GM23338 (cell line): ENCODE results near the gene UBE2V1. TPM values are rescaled to one million over a fixed set of nuclear protein-coding genes. Genes with fewer than 3 reads are reported as not detected.

Experiments used
- ATAC-seq: fragments of 200-7000 bp; cut with Tn5 transposase; 3 replicates; pipeline ENCODE4 v1.9.1; 2020
- DNase-seq: peaks from one replicate; pipeline ENCODE4 v3.0.0-alpha.2; 2015; ENCODE audit warnings: low spot score
- H2AFZ ChIP-seq: fragments of 200-600 bp; sonication (generic); 2 replicates; pipeline ENCODE4 v1.8.0; 2016; ENCODE audit warnings: antibody characterized with exemption, mild to moderate bottlenecking, moderate library complexity
- H3F3A ChIP-seq: fragments of 200-600 bp; sonication (generic); replicated peaks from 2 replicates; pipeline ENCODE4 v1.8.0; 2017; ENCODE audit warnings: antibody characterized with exemption, mixed run types, low read depth
- H3K27ac ChIP-seq: fragments of 200-600 bp; sonication (generic); 2 replicates; pipeline ENCODE4 v1.6.1; 2016; ENCODE audit warnings: low read depth
- H3K27me3 ChIP-seq: fragments of 200-600 bp; sonication (generic); 2 replicates; pipeline ENCODE4 v1.8.0; 2016; ENCODE audit warnings: mild to moderate bottlenecking, mixed run types, moderate library complexity; ENCODE audit not compliant: insufficient read depth
- H3K36me3 ChIP-seq: fragments of 200-600 bp; sonication (generic); 2 replicates; pipeline ENCODE4 v1.8.0; 2016; ENCODE audit warnings: mild to moderate bottlenecking; ENCODE audit not compliant: insufficient read depth
- H3K4me1 ChIP-seq: fragments of 200-600 bp; sonication (generic); 2 replicates; pipeline ENCODE4 v1.8.0; 2016; ENCODE audit warnings: mild to moderate bottlenecking, moderate library complexity; ENCODE audit not compliant: insufficient read depth
- H3K4me2 ChIP-seq: fragments of 200-600 bp; sonication (generic); 2 replicates; pipeline ENCODE4 v1.7.1; 2017; ENCODE audit warnings: mixed run types
- H3K4me3 ChIP-seq: fragments of 200-600 bp; sonication (generic); 2 replicates; pipeline ENCODE4 v1.6.1; 2016; ENCODE audit warnings: mixed run types
- H3K79me2 ChIP-seq: fragments of 200-600 bp; sonication (generic); replicated peaks from 2 replicates; pipeline ENCODE4 v1.8.0; 2017; ENCODE audit warnings: mild to moderate bottlenecking; ENCODE audit not compliant: insufficient read depth
- H3K9me2 ChIP-seq: fragments of 200-600 bp; sonication (generic); 2 replicates; pipeline ENCODE4 v1.8.0; 2017; ENCODE audit not compliant: insufficient read depth
- H4K20me1 ChIP-seq: fragments of 200-600 bp; sonication (generic); replicated peaks from 2 replicates; pipeline ENCODE4 v1.8.0; 2017; ENCODE audit warnings: mild to moderate bottlenecking; ENCODE audit not compliant: insufficient read depth
- H3K27ac Mint-ChIP-seq: 2 replicates; pipeline ENCODE4 v1.8.0; 2020; ENCODE audit warnings: inconsistent platforms, mild to moderate bottlenecking, moderate library complexity, mixed read lengths
- H3K27me3 Mint-ChIP-seq: 3 replicates; pipeline ENCODE4 v1.8.0; 2022; ENCODE audit warnings: low read depth, mild to moderate bottlenecking, moderate library complexity, mixed read lengths, inconsistent platforms; ENCODE audit not compliant: insufficient read depth, poor library complexity
- H3K36me3 Mint-ChIP-seq: 3 replicates; pipeline ENCODE4 v1.8.0; 2021; ENCODE audit warnings: low read depth, mild to moderate bottlenecking, inconsistent platforms, moderate library complexity, mixed read lengths
- H3K4me1 Mint-ChIP-seq: 3 replicates; pipeline ENCODE4 v1.8.0; 2020; ENCODE audit warnings: mild to moderate bottlenecking, inconsistent platforms, mixed read lengths
- H3K4me3 Mint-ChIP-seq: 3 replicates; pipeline ENCODE4 v1.8.0; 2021; ENCODE audit warnings: moderate library complexity, mild to moderate bottlenecking, inconsistent platforms, mixed read lengths
- H3K9me3 Mint-ChIP-seq: 3 replicates; pipeline ENCODE4 v1.8.0; 2020; ENCODE audit warnings: moderate library complexity, mild to moderate bottlenecking, inconsistent platforms, mixed read lengths
- CREB1 ChIP-seq: fragments of 250-450 bp; sonication (Bioruptor Pico); IDR thresholded peaks from 2 replicates; pipeline ENCODE4 v1.5.0; 2020; ENCODE audit warnings: low read depth, mild to moderate bottlenecking, moderate library complexity
- CTCF ChIP-seq, 2 experiments: fragments of 200-600 bp in 1 of 2; sonication (generic) in 1 of 2; conservative IDR thresholded peaks; 2 replicates each; pipeline versions ENCODE4 v1.5.1 to v1.6.1; 2016 to 2017; ENCODE audit warnings: antibody characterized with exemption in 2 of 2, low read depth in 2 of 2, mild to moderate bottlenecking in 2 of 2, moderate library complexity in 1 of 2
- ETS1 ChIP-seq: IDR thresholded peaks from 2 replicates; pipeline ENCODE4 v1.6.1; 2016; ENCODE audit warnings: antibody characterized with exemption
- EZH2 ChIP-seq: fragments of 200-600 bp; sonication (generic); IDR thresholded peaks from one replicate; pipeline ENCODE4 v1.8.0; 2017; ENCODE audit warnings: antibody characterized with exemption, mild to moderate bottlenecking, low read depth; ENCODE audit not compliant: unreplicated experiment
- EZH2phosphoT487 ChIP-seq: fragments of 200-600 bp; sonication (generic); IDR thresholded peaks from one replicate; pipeline ENCODE4 v1.8.1; 2018; ENCODE audit warnings: antibody characterized with exemption; ENCODE audit not compliant: unreplicated experiment
- NANOG ChIP-seq: IDR thresholded peaks from 2 replicates; pipeline ENCODE4 v1.6.1; 2016; ENCODE audit warnings: antibody characterized with exemption, borderline replicate concordance
- POLR2AphosphoS5 ChIP-seq: IDR thresholded peaks from 2 replicates; pipeline ENCODE4 v1.6.1; 2016; ENCODE audit warnings: antibody characterized with exemption, low read depth
- STAT1 ChIP-seq: IDR thresholded peaks from one replicate; pipeline ENCODE4 v1.6.1; 2016; ENCODE audit warnings: antibody characterized with exemption; ENCODE audit not compliant: unreplicated experiment
- ZNF114 ChIP-seq: fragments of 250-450 bp; sonication (Bioruptor Pico); IDR thresholded peaks from 2 replicates; pipeline ENCODE4 v1.5.0; 2020; ENCODE audit warnings: mild to moderate bottlenecking, moderate library complexity
- ZNF331 ChIP-seq: fragments of 250-450 bp; sonication (Bioruptor Pico); IDR thresholded peaks from 2 replicates; pipeline ENCODE4 v1.5.0; 2020; ENCODE audit warnings: low read depth, mild to moderate bottlenecking, moderate library complexity
- polyA plus RNA-seq: library from polyadenylated mRNA; unstranded; fragments of >200 nt; fragmentation: Nextera tagmentation; extraction: Ambion mirVana; gene quantifications from 2 replicates; pipeline ENCODE4 v1.2.1, GENCODE V29; 2016
- total RNA-seq: library from RNA; depleted of rRNA; stranded (reverse); fragments of >200 nt; shearing (Covaris generic); gene quantifications from 2 replicates; pipeline ENCODE4 v1.2.3, GENCODE V29; 2014
- TF ChIP-seq, protein P1 (sequence below): IDR thresholded peaks from one replicate; pipeline ENCODE4 v1.6.1; 2018; ENCODE audit warnings: antibody characterized with exemption; ENCODE audit not compliant: unreplicated experiment

Gene UBE2V1
- total and polyA plus RNA-seq, 2 experiments from 2014 or later: 105 to 302 TPM

DNA sequence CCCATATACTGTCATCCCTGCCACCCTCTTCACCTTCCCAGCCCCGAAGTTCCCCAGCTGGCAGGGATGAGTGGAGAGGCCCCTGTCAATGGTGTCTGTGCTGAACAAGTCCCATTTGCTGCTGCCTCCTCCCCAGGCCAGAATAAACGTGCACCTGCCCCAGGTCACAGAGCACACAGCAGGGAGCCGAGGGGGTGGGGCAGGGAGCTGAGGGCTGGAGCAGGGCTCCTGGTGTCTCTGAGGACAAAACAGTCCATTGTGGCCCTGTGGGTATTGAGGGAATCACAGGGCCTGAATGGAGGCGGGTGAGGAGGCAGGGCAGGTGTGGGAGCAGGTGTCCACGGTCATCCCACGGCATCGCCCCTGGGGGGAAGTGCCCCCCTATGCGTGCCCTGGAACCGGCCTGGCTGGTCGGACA is 74.4 kb downstream of the UBE2V1 start (continued):
- no peak for TF ChIP-seq STAT1

DNA sequence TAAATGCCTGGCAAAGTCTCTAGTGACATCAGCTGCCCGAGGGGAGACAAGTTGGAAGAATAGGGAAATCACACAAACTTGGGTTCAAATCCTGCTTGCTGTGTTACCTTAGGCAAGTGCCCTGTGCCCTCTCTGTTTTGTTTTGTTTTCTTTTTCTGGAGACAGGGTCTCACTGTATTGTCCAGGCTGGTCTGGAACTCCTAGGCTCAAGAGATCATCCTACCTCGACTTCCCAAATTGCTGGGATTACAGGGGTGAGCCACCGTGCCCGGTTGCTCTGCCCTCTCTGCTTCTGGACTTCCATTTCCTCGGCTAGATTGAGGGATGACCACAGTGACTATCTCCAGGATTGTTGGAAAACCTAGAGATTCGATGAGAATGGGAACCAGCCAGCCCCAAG is 74.8 kb downstream of the UBE2V1 start:
- Histone ChIP-seq H3K27me3 (no peaks in the 10 kb centered on the region), H3K79me2 (no peaks in the 10 kb centered on the region), H4K20me1 (no peaks in the 10 kb centered on the region), H3K9me2 (no peaks in the 10 kb centered on the region), H3K4me3 (no peak overlapping the region), H3F3A (no peaks in the 10 kb centered on the region), H3K27ac (no peak overlapping the region), H2AFZ (no peak overlapping the region), H3K4me2 (no peak overlapping the region), H3K36me3 (no peaks in the 10 kb centered on the region), H3K4me1 (no peaks in the 10 kb centered on the region)
- H3K9me3 Mint-ChIP-seq: no peaks in the 10 kb centered on the region
- no peak overlapping the region for H3K27ac Mint-ChIP-seq
- no peaks in the 10 kb centered on the region for H3K36me3 Mint-ChIP-seq
- TF ChIP-seq CTCF (conservative IDR thresholded peaks at IDR 0.05; ENCODE audit: low read depth in 2 of 2) (no peak), STAT1 (no peak), EZH2 (no peak)
- H3K4me3 Mint-ChIP-seq: no peak overlapping the region
- ATAC-seq (no peak), DNase-seq (no peak)
- H3K4me1 Mint-ChIP-seq: peaks cover 11% of the 10 kb centered on the region
- peaks cover 6% of the 10 kb centered on the region for H3K27me3 Mint-ChIP-seq

- no peak overlapping the region for H3K27ac ChIP-seq
- no peak for DNase-seq
- Mint-ChIP-seq H3K4me1 (peaks cover 11% of the 10 kb centered on the region), H3K36me3 (no peaks in the 10 kb centered on the region), H3K9me3 (no peaks in the 10 kb centered on the region), H3K27ac (no peak overlapping the region), H3K27me3 (peaks cover 5% of the 10 kb centered on the region), H3K4me3 (no peak overlapping the region)
- no peak overlapping the region for H3K4me3 ChIP-seq
- no peaks in the 10 kb centered on the region for H3K9me2 ChIP-seq
- no peaks in the 10 kb centered on the region for H4K20me1 ChIP-seq
- no peaks in the 10 kb centered on the region for H3K4me1 ChIP-seq
- H3K4me2 ChIP-seq: no peak overlapping the region
- no peaks in the 10 kb centered on the region for H3K79me2 ChIP-seq
- H3F3A ChIP-seq: no peaks in the 10 kb centered on the region
- TF ChIP-seq ZNF114 (CRISPR knock-in tag): no peak
- TF ChIP-seq POLR2AphosphoS5: no peak
- TF ChIP-seq NANOG: no peak
- no peak for TF ChIP-seq STAT1
- TF ChIP-seq, protein P1, sequence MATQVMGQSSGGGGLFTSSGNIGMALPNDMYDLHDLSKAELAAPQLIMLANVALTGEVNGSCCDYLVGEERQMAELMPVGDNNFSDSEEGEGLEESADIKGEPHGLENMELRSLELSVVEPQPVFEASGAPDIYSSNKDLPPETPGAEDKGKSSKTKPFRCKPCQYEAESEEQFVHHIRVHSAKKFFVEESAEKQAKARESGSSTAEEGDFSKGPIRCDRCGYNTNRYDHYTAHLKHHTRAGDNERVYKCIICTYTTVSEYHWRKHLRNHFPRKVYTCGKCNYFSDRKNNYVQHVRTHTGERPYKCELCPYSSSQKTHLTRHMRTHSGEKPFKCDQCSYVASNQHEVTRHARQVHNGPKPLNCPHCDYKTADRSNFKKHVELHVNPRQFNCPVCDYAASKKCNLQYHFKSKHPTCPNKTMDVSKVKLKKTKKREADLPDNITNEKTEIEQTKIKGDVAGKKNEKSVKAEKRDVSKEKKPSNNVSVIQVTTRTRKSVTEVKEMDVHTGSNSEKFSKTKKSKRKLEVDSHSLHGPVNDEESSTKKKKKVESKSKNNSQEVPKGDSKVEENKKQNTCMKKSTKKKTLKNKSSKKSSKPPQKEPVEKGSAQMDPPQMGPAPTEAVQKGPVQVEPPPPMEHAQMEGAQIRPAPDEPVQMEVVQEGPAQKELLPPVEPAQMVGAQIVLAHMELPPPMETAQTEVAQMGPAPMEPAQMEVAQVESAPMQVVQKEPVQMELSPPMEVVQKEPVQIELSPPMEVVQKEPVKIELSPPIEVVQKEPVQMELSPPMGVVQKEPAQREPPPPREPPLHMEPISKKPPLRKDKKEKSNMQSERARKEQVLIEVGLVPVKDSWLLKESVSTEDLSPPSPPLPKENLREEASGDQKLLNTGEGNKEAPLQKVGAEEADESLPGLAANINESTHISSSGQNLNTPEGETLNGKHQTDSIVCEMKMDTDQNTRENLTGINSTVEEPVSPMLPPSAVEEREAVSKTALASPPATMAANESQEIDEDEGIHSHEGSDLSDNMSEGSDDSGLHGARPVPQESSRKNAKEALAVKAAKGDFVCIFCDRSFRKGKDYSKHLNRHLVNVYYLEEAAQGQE: no peak
- TF ChIP-seq ZNF331 (CRISPR knock-in tag): no peak
- TF ChIP-seq CREB1 (CRISPR knock-in tag): no peak
- TF ChIP-seq ETS1: no peak
- no peak for TF ChIP-seq CTCF (conservative IDR thresholded peaks at IDR 0.05; ENCODE audit: low read depth in 2 of 2)
- TF ChIP-seq EZH2: no peak
- TF ChIP-seq EZH2phosphoT487: no peak
- H3K27me3 ChIP-seq: no peaks in the 10 kb centered on the region
- H2AFZ ChIP-seq: no peak overlapping the region
- ATAC-seq: no peak
- H3K36me3 ChIP-seq: no peaks in the 10 kb centered on the region
Measured at GRCh38 chr20:50037575-50037974, 75.4 kb downstream of the UBE2V1 start.
